Activated CD4-positive, alpha-beta T cell treated with anti-CD3 and anti-CD28 coated beads, Interleukin-10, Interleukin-2, amounts not matched to agents 100 ng/mL and 50 ng/mL, durations not matched to agents 16 hours and 8 hours (primary cell): ENCODE measurements around the gene FN1.
A peak's percentile ranks its signal among the peaks of the same experiment; 100 is the strongest.

Experiments used
- DNase-seq: peaks from one replicate; pipeline ENCODE4 v3.0.0-alpha.2; 2020

FN1 gene

DNA sequence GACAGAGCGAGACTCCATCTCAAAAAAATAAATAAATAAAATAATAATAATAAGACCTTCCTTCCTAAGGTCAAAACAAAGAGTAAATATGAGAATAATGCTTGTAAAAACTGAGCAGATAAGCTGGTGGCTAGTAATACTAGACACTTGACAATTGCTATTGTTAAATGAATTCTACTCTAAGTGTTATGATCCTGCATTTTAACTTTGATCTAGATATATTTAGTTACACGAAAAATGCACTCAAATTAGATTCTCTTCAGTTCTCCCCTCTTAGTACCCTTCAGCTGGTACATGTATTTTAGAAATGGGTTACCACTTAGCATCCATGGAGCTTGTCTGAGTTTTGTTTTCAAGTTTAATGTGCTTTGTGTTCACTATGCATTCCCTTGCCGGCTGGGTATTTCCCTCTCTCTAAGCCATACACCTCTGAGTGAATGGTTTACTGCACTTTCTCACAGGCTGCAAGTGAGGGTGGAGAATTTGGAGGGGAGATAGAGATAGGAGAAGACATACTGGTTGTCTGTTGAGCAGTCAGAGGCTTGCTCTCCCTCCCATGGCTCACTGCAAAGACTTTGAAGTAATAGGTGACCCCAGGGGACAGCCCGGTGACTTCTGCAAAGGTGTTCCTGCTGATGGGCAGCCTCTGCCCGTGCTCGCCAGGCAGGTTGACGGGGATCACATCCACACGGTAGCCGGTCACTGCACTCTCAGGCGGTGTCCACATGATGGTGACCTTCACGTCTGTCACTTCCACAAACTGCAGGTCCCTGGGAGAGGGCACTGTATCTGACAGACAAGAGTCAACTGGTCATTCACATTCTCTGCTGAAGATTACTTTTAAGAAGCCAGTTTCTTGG is 29.9 kb downstream of the FN1 start:
- DNase-seq = no peak

DNA sequence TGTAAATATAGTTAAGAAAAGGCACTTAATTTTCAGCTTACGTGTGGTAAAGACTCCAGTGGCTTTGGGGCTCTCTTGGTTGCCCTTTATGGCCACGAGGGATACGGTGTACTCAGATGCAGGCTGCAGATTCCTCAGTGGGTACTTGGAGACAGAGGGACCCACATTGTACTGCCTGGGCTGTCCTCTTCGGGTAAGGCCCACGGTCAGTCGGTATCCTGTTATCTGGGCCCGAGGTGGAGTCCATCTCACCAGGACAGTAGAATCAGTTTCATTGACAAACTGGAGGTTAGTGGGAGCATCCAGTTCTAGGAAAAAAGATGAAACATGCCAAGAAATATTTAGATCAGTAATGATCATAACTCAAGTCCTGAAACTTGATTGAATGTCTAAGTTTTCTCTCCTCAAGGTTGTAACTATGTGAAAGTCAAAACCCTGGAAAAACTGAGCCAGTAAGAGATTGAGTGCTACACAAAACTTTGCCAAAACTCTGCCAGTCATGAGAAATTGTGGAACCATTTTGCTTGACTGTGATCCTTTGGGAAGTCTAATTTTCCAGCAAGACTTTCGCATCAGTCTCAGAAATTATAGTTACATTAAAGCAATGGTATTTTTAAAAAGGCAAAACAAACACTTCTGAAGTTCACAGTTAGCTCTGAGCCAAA is 31.4 kb downstream of the FN1 start:
- DNase-seq = no peak

DNA sequence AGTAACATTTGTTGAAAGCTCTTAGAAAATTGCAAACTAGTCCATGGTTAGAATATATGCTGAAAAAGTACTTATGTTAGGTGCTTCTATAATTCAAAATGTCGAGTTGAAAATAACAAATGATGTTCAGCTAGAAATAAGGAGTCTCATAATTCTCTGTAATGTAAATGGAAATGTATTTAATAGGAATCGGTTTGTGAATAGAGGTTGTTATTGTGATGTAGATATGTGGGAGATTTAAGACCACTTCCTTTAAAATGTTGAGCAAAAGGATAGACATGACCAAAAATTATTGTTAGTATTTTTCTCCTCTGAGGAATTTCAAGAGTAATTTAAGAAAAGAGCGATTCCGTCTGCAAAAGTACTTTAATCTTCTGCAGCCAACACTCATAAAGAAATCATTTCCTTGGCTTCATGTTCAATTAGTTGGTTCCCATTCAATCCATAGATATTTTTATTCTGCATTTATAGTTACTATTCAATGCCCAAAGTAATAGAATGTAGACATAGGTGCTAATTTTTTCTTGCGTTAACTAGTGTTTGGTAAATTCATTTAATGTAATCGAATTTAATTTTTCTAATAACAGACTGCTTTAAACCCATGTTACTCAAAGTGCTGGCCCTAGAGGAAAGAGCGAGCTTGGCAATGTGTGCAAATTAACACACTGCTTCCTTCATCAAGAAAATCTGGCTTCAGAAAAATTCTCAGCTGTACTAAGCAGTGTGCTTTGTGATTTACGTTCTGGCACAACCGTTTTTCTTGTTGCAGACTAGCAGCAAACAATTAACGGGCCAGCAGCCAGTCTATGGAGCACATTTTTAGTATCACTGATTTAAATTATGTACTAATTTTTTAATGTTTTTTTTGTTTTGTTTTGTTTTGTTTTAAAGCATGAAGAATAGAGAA is 32.2 kb downstream of the FN1 start:
- DNase-seq = no peak

DNA sequence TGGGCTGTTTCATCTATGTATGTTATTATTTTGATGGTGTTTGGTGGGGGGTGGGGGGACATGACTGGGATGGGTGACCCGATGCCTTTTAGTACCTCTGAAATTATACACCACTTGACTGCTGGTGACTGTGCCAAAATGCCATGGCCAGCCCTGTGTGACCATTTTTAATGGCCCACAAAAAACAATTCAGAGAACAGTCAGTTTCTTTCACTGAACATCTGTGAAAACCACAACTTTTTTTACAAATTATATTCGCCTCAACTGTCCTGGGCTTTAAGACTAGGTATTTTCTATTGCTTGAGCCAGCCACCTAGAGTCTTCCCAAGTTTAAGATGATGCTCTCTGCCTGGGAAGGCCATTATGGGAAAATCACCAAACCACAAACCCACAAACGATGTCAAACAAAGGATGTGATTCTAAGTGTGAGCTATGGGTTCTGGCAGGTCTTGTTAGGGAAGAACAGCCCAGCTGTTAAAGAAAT is 33.9 kb downstream of the FN1 start:
- DNase-seq = peak; percentile 2

DNA sequence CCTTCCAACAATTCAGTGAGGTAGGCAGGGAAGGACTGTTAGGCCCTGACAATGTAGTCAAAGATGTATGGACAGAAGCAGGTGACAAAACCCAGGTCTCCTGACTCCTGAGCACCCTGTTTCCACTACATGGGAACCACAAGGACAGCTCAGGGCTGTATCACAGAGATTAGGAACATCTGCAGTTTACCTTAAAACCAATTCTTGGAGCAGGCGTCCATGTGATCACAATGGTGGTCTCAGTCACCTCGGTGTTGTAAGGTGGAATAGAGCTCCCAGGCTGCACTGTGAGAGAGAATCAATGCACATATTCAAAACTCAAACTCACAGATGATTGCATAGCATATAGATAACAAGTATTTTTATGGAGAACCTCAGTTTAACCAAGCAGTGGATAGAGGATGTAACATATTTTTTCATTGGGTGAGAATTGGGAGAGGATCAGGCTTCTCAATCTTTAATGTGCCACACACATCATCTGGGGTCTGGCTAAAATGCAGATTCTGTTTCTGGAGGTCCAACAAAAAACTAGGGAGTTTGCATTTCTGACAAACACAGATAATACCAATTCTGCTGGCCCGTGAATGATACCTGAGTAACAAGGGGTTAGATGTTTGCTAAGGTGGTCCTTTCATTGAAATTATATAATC is 36.7 kb downstream of the FN1 start:
- no peak for DNase-seq

DNA sequence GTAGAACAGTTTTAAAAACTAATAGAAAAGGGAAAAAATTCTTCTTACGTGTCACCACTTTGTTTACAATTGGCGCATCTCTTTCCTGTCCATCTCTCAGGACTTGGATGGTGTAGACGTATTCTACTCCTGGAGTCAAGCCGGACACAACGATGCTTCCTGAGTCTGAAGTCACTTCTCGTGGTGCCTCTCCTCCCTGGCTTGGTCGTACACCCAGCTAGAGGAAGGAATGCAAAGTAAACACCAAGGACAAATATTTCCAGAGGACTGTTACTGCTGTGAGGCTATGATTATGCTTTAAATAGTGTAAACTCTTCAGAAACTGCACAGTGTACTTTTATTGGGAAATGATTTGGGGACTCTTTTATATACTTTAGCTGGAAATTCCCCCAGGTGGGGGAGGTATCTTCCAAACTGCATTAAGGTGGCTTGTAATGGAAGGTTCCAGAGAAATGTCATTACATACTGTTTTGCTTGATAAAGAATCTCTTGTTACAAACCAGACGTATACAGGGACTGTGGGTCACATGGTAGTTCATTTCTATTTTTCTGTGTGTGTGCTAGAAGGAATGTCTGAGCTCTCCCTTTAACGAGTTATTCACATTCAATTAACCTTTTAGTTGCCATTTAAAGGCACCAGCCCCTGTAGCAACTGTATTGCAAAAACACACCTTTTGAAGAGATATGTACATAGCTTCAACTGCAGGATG is 38.1 kb downstream of the FN1 start:
- DNase-seq = no peak

DNA sequence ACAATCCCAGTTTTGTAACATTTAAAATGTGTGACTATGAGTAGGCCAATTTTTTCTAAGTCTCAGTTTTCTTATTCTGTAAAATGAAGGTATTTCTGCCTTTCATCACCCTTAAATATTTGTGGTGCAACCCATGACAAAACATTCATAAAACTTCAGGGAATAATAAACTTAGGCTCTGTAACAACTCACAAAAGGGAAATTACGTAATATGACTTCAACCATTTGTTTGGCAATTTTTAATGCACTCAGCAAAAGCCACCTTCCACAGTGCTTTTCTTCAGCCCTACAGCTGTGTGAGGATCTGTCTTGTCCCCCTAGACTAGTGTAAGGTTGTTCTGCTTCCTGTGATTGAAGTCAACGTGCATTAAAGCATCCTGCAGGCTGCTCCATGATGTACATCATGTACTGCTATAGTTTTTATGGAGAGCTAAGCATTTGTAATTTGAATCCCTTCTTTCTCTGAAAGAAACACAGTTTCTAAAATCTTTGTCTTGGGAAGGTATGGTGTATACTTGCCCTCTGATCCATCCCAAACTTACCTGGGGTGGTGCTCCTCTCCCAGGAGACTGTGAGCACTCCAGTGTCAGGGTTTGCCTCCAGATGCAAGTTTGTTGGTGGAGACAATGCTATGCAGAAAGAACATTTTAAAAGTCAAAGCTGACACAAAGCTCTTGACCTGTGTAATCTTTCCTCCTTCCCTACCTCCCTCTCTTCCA is 39.1 kb downstream of the FN1 start:
- DNase-seq = no peak

DNA sequence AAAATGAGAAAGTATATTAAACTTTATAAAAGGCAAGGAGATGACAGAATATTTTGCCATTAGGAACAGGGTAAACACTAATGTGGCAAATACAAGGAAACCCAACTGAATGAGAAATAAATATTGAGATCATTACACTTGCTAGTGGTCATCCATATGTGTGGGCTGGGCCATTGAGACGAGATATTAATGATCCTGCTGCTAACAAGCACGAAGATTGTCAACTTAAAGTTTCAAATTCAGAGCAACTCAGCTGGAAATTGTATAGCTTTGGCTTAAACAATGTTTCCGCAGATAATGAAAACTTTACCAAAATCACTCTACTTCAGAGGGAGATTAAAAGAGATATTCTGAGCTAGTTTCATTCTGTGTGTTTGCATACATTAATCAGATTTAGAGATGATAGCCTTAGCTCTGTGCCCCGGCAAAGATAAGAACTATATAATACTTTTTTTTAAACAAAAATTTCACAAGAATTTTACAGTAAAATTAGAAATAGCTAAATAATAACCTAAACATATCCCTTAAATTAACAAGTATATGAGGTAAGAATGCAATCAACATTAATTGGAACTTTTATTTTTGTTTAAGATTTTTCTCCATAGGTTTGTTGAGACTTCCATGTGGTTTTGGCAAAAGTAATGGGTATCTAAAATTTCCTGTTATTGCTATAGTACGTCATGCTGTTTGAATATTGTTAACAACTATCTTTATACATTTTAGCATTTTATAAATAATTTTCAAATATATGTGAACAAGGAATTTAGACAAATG is 40.0 kb downstream of the FN1 start:
- DNase-seq = no peak

DNA sequence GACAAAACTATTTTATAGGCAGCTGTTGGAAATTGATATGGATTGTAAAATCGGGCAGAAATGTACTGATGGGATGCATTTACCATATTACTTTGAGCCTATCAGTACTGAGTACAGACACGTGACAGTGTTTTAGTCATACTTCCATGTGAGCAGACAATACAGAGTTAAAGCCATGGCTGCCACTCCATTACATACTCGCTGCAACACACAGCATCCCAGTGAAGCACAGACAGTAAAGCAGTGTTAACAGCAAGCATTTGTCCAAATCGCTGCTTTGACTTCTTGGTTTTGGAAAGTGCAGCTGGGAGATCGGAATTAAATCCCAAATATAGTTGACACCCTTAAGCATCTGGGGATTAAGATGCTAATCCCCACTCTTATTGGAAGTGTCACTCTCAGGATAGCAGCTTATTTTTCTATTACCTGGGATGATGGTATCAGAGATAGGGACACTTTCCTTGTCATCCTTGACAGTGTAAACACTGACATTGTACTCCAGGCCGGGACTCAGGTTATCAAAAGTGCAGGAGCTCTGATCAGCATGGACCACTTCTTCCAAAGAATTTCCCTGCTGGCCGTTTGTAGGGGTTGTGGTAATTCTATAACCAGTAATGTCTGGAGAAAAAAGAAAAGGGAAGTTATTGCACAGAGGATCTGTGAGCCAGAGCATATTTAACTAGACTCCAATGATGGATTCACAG is 41.6 kb downstream of the FN1 start:
- no peak for DNase-seq

DNA sequence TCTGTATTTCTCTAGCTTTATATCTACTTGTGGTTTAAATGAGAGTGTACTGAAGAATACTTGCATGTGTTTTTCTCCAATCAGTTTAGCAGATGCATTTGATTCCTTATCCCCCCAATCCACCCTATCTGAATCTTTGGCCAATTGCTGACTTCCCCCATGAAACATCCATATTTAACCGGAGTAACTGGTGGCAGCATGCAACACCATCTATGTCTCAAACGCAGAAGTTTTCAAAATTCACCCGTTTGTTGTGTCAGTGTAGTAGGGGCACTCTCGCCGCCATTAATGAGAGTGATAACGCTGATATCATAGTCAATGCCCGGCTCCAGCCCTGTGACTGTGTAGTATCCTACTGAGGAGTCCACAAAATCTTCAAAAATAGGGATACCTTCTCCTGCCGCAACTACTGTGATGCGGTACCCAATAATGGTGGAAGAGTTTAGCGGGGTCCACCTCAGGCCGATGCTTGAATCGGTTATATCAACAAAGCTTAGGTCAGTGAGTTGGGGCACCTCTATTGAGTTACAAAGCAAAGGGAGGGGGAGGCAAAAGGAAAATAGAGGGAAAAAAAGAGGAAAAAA is 43.1 kb downstream of the FN1 start:
- DNase-seq = no peak

DNA sequence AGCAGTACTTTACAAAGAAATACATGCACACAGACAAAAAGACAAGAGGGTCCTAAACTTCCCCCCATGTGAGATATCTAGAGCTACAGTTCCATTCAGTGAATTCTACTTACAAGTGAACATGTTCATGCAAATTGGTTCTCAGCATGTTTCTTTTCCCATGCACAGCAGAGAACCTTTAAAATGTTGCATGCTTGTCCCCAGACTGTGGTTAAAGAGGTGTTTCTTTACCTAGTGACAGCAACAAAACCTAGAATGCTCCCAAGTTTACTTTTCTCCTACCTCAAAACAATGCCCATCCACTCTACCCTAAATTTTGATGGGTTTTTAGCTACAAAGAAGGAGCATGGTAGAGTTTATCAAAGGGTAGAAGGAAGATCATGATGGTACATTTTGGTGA is 43.7 kb downstream of the FN1 start:
- no peak for DNase-seq

DNA sequence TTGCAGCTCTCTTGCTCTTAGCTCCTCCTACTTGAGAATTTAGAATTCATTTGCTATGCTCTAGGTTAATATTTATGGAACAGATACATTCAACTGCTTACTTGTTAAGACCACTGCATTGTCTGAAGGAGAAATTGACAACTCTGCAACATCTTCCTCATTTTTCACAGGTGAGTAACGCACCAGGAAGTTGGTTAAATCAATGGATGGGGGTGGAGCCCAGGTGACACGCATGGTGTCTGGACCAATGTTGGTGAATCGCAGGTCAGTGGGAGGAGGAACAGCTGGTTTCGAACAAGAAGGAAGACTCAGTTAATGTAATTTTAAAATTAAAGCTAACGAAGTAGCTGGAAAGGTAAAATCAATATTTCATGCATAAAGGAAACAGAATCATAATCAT is 44.3 kb downstream of the FN1 start:
- no peak for DNase-seq

DNA sequence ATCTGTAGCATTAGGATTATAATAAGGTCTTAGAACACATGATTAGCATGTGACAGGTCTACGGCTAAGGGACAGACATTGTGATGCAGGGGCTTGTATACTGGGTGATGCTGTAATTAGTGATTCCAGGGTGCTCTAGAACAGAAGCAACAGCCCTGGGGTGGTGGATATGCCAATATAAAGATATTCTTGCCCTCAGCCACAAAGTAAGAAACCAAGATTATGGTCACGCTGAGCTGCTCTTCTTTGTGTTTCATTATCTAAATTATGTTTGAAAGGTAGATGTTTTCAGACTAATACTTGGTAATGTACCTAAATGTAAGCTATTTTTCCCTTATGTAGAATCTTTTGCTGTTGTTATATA is 45.3 kb downstream of the FN1 start:
- no peak for DNase-seq

DNA sequence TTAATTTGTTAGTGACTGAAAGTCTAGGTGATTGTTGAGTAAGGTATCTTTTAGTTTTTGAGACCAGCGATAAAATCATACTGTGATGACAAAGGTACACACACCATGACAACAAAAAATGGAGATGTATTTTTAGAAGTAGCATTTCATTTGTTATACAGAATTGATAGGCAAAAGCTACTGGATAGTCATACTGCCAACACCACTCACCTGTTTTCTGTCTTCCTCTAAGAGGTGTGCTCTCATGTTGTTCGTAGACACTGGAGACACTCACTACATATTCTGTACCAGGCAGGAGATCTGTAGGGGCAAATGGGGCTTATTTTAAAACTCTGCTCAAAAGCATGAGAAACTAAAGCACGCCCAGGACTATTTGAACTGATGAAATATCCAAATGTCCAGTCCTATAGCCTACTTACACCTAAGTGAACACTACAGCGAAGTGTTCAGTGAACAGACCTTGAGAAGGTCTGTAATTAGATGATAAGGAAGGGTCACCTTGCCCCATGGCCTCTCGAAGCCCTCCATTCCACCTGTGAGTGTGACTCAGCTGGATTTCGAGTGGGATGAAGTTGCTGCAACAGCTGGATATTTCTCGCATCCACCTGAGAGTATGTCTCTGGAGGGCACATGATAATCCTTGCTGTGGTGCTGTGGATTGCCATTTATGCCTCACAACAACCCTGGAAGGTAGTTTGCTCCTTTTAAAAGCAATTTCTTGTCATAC is 47.7 kb downstream of the FN1 start:
- DNase-seq = no peak

DNA sequence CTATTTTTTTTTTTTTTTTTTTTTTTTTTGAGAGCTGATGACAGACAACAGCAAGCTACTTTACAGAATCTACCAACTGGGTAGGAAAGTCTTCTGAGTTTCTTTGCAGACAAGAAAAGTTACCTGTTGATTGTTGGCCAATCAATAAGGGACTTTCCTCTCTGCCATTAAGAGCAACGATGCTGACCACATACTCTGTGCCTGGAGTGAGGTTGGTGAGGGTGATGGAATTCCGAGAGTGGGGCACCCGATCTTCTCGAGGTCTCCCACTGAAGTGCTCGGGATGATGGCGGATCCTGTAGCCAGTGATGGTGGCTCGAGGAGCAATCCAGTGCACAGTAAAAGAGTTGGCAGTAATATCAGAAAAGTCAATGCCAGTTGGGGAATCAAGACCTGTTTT is 49.3 kb downstream of the FN1 start:
- no peak for DNase-seq

DNA sequence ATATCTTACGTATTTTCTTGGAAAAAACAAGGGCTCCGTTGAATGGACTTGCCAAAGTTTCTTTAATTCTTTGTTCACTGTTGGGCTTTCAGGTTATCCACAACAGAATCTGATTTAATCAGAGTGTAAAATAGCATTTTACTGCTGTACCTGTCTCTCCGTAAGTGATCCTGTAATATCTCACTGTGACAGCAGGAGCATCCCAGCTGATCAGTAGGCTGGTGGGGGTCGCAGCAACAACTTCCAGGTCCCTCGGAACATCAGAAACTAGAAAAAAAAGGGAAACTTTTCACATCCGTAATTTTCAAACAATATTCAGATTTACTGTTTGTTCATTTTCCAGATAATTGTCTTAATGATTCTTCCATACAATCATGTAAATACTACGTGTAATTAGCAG is 51.2 kb downstream of the FN1 start:
- no peak for DNase-seq

DNA sequence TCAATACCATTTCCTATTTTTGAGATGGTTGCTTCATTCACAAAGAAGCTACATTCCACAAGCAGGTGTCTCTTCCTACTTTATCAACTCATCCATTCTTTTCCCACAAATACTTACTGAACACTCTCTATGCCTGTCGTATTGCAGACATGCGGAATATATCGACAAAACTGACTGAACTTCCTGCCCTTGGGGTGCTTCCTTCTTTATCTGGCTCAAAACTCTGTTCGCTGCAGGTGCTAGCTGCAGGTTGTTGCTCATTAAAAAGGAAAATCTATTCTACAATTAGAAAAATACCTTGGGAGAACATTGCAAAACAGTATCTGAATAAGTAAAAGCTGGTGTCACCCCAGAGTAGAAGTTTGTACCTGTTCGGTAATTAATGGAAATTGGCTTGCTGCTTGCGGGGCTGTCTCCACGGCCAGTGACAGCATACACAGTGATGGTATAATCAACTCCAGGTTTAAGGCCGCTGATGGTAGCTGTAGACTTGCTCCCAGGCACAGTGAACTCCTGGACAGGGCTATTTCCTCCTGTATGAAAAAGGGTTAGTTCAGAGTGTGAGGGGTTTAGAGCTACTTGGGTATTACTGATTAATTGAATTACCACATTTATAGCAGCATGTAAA is 52.1 kb downstream of the FN1 start:
- no peak for DNase-seq

DNA sequence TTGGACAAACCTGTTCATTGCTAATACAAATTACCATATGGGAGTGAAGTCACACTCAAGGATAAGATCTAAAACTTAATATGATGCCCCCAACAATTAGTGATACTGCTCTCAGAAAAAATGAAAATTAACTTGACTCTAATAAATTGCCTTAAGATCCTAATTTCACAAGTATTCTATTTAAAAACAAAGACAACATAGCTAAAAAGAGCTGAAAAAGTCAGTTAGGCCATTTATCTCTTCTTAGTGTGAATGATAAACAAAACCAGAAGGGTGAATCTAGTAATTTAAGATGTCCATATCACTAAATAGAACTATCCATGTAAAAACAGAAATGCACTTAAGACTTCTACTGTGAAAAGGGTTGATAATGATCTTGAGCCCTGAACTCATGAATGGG is 53.4 kb downstream of the FN1 start:
- DNase-seq = no peak

DNA sequence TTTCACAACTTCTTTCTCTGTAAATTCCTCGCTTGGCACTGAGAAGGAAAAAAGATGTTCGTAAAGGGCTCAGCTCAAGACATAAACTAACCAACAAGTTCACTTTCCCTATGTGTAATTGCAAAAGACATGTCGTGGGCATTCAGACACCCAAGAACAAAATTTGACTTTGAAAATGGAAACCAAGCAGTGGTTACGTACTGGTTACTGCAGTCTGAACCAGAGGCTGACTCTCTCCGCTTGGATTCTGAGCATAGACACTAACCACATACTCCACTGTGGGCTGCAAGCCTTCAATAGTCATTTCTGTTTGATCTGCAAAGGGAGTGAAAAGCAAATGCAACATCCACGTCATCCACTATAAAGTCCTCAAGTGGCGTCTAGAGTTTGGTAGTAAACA is 53.9 kb downstream of the FN1 start:
- no peak for DNase-seq
